HUES48 (cell line): ENCODE measurements around the gene CEMIP.

Experiments used
- H3K27ac ChIP-seq: one replicate; pipeline ENCODE4 v1.7.0; 2013; ENCODE audit warnings: low read depth, low read length, inconsistent platforms
- H3K27me3 ChIP-seq: 2 replicates; pipeline ENCODE4 v1.6.1; 2013; ENCODE audit warnings: mild to moderate bottlenecking, low read length; ENCODE audit not compliant: control insufficient read depth, insufficient read depth
- H3K36me3 ChIP-seq: 2 replicates; pipeline ENCODE4 v1.6.1; 2013; ENCODE audit warnings: low read length; ENCODE audit not compliant: control insufficient read depth, insufficient read depth
- H3K4me1 ChIP-seq: 2 replicates; pipeline ENCODE4 v1.6.1; 2013; ENCODE audit warnings: mild to moderate bottlenecking, low read length; ENCODE audit not compliant: control insufficient read depth, insufficient read depth
- H3K4me3 ChIP-seq: 2 replicates; pipeline ENCODE4 v1.5.1; 2013; ENCODE audit warnings: mild to moderate bottlenecking, low read depth, low read length
- H3K9ac ChIP-seq: 2 replicates; pipeline ENCODE4 v1.6.1; 2013; ENCODE audit warnings: mild to moderate bottlenecking, low read depth, low read length, moderate library complexity
- H3K9me3 ChIP-seq: 2 replicates; pipeline ENCODE4 v1.6.1; 2013; ENCODE audit warnings: low read length; ENCODE audit not compliant: control insufficient read depth, insufficient read depth

The CEMIP gene

DNA sequence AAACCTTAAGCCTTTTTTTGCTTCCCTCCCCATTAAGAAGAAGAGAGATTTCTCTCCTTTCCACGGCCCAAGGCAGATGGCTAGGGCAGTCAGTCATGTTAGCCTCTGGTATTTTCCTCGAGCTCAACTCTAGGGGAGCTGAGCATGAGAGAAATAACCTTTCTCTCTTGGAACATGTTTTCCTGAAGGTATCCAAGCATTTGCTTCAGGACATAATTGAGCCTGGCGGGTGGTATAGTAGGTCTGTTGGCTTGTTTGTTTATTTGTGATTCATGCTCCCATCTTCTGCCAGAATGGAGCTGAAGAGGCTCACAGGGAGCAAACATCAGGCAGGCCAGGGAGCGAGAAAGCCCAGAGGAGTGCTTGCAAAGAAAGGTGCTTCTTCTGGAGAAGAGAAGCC, 108.0 kb downstream of the CEMIP start:
- H3K4me1 ChIP-seq: peaks cover 9% of the 10 kb centered on the region
- H3K9ac ChIP-seq: no peak overlapping the region
- H3K9me3 ChIP-seq: no peaks in the 10 kb centered on the region
- H3K27ac ChIP-seq: no peak overlapping the region
- H3K27me3 ChIP-seq: no peaks in the 10 kb centered on the region
- H3K36me3 ChIP-seq: no peaks in the 10 kb centered on the region
- no peak overlapping the region for H3K4me3 ChIP-seq

DNA sequence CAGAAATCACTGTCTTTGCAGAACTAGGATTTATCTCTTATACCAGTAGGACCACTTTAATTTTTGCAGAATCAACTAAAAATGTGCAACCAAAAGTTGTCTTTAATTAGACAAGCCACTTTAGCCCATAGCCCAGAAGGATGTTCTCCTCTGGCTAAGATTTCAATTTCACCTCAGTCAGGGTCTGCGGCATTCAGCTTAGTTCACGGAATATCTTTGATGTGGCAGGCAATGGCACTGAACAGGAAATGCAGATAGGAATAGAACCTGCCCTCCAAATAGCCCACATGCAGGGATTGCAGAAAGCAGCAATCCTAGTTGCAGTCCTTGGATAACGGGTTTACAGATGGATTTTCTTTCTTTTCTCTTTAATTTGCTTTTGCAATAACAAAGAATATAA, 109.7 kb downstream of the CEMIP start:
- Histone ChIP-seq H3K27ac (no peak overlapping the region), H3K4me1 (peaks cover 9% of the 10 kb centered on the region), H3K9me3 (no peaks in the 10 kb centered on the region), H3K4me3 (no peak overlapping the region), H3K27me3 (no peaks in the 10 kb centered on the region), H3K9ac (no peak overlapping the region), H3K36me3 (no peaks in the 10 kb centered on the region)

DNA sequence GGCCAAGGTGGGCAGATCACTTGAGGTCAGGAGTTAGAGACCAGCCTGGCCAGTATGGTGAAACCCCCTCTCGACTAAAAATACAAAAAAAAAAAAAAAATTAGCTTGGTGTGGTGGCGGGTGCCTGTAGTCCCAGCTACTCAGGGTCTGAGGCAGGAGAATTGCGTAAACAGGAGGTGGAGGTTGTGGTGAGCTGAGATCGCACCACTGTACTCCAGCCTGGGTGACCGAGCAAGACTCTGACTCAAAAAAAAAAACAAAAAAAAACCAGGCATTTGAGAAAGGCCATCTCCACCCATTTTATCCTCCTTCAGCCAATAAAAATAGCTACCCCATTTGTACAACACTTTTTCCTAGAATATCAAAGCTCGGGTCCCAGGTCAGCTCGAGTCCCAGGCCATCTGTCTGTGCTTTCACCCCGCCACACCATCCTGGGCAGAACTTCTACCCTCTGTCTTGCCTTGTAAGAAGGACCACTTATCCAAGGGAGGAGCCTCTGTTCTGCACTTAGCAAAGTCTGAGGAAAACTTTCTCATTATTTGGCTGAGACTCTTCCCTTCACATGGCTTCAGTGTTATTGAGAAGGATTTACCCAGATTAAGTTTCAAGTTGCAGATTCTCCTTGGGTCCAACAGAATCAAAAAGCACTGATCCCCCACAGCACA, 111.3 kb downstream of the CEMIP start:
- no peaks in the 10 kb centered on the region for H3K27me3 ChIP-seq
- no peak overlapping the region for H3K27ac ChIP-seq
- no peaks in the 10 kb centered on the region for H3K9me3 ChIP-seq
- H3K36me3 ChIP-seq: no peaks in the 10 kb centered on the region
- no peak overlapping the region for H3K9ac ChIP-seq
- H3K4me1 ChIP-seq: peaks cover 9% of the 10 kb centered on the region
- no peak overlapping the region for H3K4me3 ChIP-seq

DNA sequence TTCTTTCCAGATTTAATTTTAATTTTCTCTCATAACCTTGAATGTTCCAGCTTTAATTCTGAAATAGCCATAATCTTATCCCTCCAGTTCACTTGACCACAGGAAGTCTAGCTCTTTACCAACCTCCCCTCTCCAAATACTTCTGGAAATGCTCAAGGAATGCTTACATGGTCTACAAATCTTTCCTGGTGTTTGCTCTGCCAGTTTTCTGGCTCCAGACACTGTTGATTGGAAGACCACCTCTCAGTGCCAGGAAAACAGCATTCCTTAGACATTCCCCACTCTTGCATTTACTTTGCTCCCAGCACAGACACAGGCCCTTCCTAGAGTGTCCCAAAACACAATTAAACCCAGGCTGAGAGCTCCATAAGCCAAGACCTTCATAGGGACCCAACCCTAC, 111.8 kb downstream of the CEMIP start:
- H3K36me3 ChIP-seq: no peaks in the 10 kb centered on the region
- H3K27ac ChIP-seq: no peak overlapping the region
- no peak overlapping the region for H3K9ac ChIP-seq
- H3K27me3 ChIP-seq: no peaks in the 10 kb centered on the region
- H3K4me1 ChIP-seq: peaks cover 9% of the 10 kb centered on the region
- H3K9me3 ChIP-seq: no peaks in the 10 kb centered on the region
- H3K4me3 ChIP-seq: no peak overlapping the region

DNA sequence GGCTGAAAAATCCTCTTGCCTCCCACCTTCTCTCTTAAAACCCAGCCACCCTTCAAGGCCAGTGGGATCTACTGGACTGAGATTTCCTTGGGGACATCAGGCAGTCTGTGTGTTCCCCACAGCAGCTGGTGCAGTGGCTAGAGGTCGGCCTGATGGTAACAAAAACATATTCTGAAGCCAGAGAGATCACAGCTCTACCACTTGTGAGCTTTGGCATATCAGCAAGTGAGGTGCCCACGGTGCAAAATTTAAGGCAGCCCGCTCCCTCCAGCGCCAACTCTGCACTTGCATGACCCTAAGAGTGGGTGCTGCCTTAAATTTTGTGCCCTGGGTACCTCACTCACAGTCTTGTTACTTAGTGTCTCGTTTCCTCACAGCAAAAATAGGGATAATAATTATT, 113.2 kb downstream of the CEMIP start:
- no peaks in the 10 kb centered on the region for H3K9me3 ChIP-seq
- no peaks in the 10 kb centered on the region for H3K27me3 ChIP-seq
- H3K36me3 ChIP-seq: no peaks in the 10 kb centered on the region

DNA sequence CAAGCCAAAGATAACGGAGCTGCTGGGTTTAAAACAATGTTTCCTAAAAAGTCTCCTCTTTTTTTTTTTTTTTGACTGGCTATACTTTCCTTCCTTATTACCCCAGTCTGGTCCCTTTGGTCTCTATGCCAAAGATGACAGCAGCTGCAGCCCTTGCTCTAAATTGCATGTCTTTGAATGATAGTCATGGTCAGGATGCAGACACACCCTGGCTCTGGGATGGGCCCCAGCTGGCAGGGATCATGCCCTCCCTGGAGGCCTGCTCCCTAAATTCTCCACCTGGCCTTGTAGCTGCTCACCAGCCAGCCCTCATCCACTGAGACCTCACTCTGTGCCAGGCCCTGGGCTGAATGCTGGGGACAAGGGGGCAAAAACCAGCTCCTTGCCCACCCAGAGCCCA, 114.6 kb downstream of the CEMIP start:
- no peak overlapping the region for H3K27ac ChIP-seq
- no peak overlapping the region for H3K9ac ChIP-seq
- no peaks in the 10 kb centered on the region for H3K4me1 ChIP-seq
- H3K4me3 ChIP-seq: no peak overlapping the region
- H3K27me3 ChIP-seq: no peaks in the 10 kb centered on the region
- no peaks in the 10 kb centered on the region for H3K36me3 ChIP-seq
- H3K9me3 ChIP-seq: no peaks in the 10 kb centered on the region

More for the DNA sequence above, 113.2 kb downstream of the CEMIP start:
- Histone ChIP-seq H3K27ac (no peak overlapping the region), H3K9ac (no peak overlapping the region), H3K4me1 (peaks cover 2% of the 10 kb centered on the region), H3K4me3 (no peak overlapping the region)

DNA sequence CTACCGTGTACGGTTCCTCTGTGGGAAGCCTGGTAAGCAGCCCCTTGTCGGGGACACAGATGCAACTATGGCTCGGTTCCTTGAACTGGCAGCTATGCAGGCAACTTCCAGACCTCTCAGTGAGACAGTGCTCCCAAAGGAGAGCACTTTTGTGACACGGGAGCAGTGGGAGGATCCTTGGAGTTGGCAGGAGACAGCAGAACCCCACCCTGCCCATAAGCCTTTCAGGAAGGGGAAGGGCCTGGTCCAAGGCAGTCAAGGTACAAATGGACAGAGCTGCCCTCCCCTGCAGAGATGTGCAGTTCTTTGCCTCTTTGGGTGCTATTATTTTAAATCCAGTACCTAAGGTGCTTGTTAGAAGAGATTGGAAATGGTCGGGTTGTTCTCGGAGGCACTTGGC, 115.9 kb downstream of the CEMIP start:
- no peak overlapping the region for H3K9ac ChIP-seq
- H3K4me3 ChIP-seq: no peak overlapping the region
- H3K36me3 ChIP-seq: no peaks in the 10 kb centered on the region
- no peaks in the 10 kb centered on the region for H3K27me3 ChIP-seq
- H3K27ac ChIP-seq: no peak overlapping the region
- H3K9me3 ChIP-seq: no peaks in the 10 kb centered on the region
- no peaks in the 10 kb centered on the region for H3K4me1 ChIP-seq

DNA sequence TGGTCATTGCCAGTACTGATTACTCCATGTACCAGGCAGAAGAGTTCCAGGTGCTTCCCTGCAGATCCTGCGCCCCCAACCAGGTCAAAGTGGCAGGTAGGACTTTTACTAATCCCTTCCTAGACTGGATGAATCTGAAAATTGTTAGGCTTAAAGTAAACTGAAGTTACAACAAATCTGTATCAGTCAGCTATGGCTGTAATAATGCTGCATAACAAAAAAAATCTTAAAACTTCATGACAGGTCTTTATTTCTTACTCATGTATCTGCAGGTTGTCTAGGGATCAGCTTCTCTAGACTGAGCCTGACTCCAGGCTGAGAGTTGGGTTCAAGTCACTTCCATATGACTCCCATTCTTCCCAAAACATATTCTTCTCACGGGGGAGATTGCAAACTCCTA, 116.8 kb downstream of the CEMIP start:
- H3K4me3 ChIP-seq: no peak overlapping the region

DNA sequence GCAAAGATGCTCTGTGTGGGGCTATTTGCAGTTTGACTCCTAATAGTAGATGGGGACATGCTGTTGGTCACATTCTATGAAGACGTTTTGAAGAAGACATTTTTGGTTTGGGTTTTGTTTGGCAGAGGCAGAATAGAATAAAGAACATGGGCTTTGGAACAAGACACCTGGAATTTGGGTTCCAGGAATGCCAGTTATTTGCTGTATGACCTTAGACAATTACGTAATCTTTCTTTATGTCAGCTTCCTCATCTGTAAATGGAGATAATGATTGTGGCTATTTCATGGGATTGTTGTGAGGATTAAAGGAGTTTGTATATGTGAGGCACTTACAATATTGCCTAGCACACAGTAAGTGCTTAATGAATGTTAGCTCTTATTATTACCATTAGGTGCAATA, 118.9 kb downstream of the CEMIP start:
- H3K36me3 ChIP-seq: no peaks in the 10 kb centered on the region
- H3K4me1 ChIP-seq: no peaks in the 10 kb centered on the region

More for the DNA sequence above, 116.8 kb downstream of the CEMIP start:
- Histone ChIP-seq H3K27me3 (no peaks in the 10 kb centered on the region), H3K27ac (no peak overlapping the region), H3K4me1 (no peaks in the 10 kb centered on the region), H3K9ac (no peak overlapping the region), H3K9me3 (no peaks in the 10 kb centered on the region), H3K36me3 (no peaks in the 10 kb centered on the region)

DNA sequence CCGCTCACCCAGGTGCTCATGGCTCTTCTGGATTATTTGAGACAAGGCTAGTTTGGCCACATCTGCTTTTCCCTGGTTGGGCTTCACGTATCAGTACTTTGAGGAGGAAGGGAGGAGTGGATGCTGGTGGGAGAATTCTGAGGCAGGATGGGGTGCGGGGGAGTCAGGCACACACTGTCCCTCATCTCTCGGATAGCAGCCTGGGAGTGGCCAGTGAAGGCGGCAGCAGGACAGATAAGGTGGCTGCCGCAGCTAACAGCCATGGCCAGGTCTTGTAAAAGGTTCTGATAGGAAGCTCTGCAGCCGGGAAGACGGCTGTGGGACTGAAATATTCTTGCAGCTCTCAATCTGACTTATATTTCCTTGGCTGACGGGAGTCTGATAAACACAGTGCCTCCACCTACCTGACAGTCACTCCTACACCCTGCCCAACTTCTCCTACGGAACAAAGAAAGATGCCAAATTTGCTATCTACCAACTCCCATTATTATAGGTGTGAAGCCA, 123.2 kb downstream of the CEMIP start:
- Histone ChIP-seq H3K9ac (no peak overlapping the region), H3K9me3 (no peaks in the 10 kb centered on the region), H3K4me1 (no peaks in the 10 kb centered on the region), H3K27me3 (no peaks in the 10 kb centered on the region), H3K27ac (no peak overlapping the region), H3K36me3 (no peaks in the 10 kb centered on the region), H3K4me3 (no peak overlapping the region)

More for the DNA sequence above, 118.9 kb downstream of the CEMIP start:
- H3K27me3 ChIP-seq: no peaks in the 10 kb centered on the region
- no peak overlapping the region for H3K27ac ChIP-seq
- no peak overlapping the region for H3K9ac ChIP-seq
- H3K9me3 ChIP-seq: no peaks in the 10 kb centered on the region
- no peak overlapping the region for H3K4me3 ChIP-seq

DNA sequence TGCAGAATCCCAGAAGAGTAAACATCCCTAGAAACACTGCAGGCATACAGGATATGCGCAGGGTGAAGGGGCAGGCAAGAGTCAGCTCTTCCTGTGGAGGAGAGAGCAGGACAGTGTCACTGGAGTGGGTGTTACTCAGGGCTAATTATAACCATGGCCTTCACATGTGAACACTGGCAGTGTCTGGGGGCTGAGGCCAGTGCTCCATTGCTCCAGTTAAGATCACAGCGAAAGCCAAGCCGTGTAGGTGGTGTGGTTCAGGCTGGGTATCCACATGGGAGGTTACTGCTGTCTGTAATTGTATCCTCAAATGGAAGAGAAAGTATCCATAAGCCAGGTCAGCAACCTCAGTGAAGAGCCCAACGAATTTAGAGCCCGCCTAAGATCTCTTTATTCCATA, 125.8 kb downstream of the CEMIP start:
- Histone ChIP-seq H3K4me1 (no peaks in the 10 kb centered on the region), H3K4me3 (no peak overlapping the region), H3K27ac (no peak overlapping the region), H3K9ac (no peak overlapping the region), H3K36me3 (no peaks in the 10 kb centered on the region), H3K9me3 (no peaks in the 10 kb centered on the region), H3K27me3 (no peaks in the 10 kb centered on the region)
